OCI-LY7 (cell line): Measurements from ENCODE around the gene CAPN5. TPM values are rescaled to one million over a fixed set of nuclear protein-coding genes. Genes with fewer than 3 reads are reported as not detected.

Experiments used
- BruUV-seq: library from RNA; stranded (reverse); fragments of 400-500 nt; replicated peaks from 2 replicates; lab custom pipeline; 2021; lab: Mats Ljungman, UMichigan
- CTCF ChIA-PET: fragments of 300-600 bp; sonication (Branson Sonifier 250); formaldehyde crosslinking; loops from one replicate; lab custom pipeline; 2022; ENCODE audit warnings: antibody characterized with exemption; ENCODE audit not compliant: unreplicated experiment; lab: Charles Lee
- POLR2A ChIA-PET: fragments of 300-600 bp; sonication (Branson Sonifier 250); formaldehyde crosslinking; loops from one replicate; lab custom pipeline; 2022; ENCODE audit warnings: antibody characterized with exemption; lab: Charles Lee
- DNase-seq: peaks from one replicate; pipeline ENCODE4 v3.0.0-alpha.2; 2015; ENCODE audit warnings: low spot score
- H2AFZ ChIP-seq: fragments of 200-600 bp; sonication (generic), shearing (Covaris generic); 2 replicates; pipeline ENCODE4 v1.6.1; 2014; ENCODE audit warnings: mild to moderate bottlenecking, antibody characterized with exemption, low read length, moderate library complexity
- H3K27ac ChIP-seq: fragments of 200-600 bp; sonication (generic); 2 replicates; pipeline ENCODE4 v1.5.1; 2014; ENCODE audit warnings: mixed run types, low read depth, mild to moderate bottlenecking, moderate library complexity, low read length, inconsistent platforms; ENCODE audit not compliant: poor library complexity, severe bottlenecking
- H3K36me3 ChIP-seq: fragments of 200-600 bp; sonication (generic); 2 replicates; pipeline ENCODE4 v1.6.1; 2014; ENCODE audit warnings: mild to moderate bottlenecking, antibody characterized with exemption, low read length, moderate library complexity, mixed read lengths; ENCODE audit not compliant: insufficient read depth
- H3K4me1 ChIP-seq: fragments of 200-600 bp; sonication (generic); 2 replicates; pipeline ENCODE4 v1.5.1; 2014; ENCODE audit warnings: mild to moderate bottlenecking, low read length; ENCODE audit not compliant: insufficient read depth, poor library complexity, severe bottlenecking
- H3K4me2 ChIP-seq: fragments of 200-600 bp; sonication (generic); 2 replicates; pipeline ENCODE4 v1.6.1; 2014; ENCODE audit warnings: mild to moderate bottlenecking, low read length
- H3K4me3 ChIP-seq: fragments of 200-600 bp; sonication (generic); 2 replicates; pipeline ENCODE4 v1.5.1; 2014; ENCODE audit warnings: mild to moderate bottlenecking, low read depth, low read length; ENCODE audit not compliant: poor library complexity, severe bottlenecking
- H3K79me2 ChIP-seq: fragments of 200-600 bp; sonication (generic); 2 replicates; pipeline ENCODE4 v1.6.1; 2016; ENCODE audit warnings: low read depth, mild to moderate bottlenecking, low read length, moderate library complexity, mixed read lengths; ENCODE audit not compliant: insufficient read depth
- H3K9me2 ChIP-seq: fragments of 200-600 bp; sonication (generic); 2 replicates; pipeline ENCODE4 v1.6.1; 2016; ENCODE audit warnings: mild to moderate bottlenecking, low read length, mixed read lengths; ENCODE audit not compliant: insufficient read depth
- H3K9me3 ChIP-seq: fragments of 200-600 bp; sonication (generic); 2 replicates; pipeline ENCODE4 v1.6.1; 2014; ENCODE audit warnings: mild to moderate bottlenecking, mixed run types, low read length, mixed read lengths
- H4K20me1 ChIP-seq: fragments of 200-600 bp; sonication (generic); 2 replicates; pipeline ENCODE4 v1.6.1; 2014; ENCODE audit warnings: mild to moderate bottlenecking, antibody characterized with exemption, low read length, moderate library complexity, mixed read lengths; ENCODE audit not compliant: insufficient read depth
- CTCF ChIP-seq: fragments of 200-600 bp; sonication (generic); conservative IDR thresholded peaks from 2 replicates; pipeline ENCODE4 v1.5.1; 2014; ENCODE audit warnings: mild to moderate bottlenecking, antibody characterized with exemption, low read length, moderate library complexity, mixed read lengths
- EZH2phosphoT487 ChIP-seq: fragments of 200-600 bp; sonication (generic); IDR thresholded peaks from 2 replicates; pipeline ENCODE4 v1.6.1; 2018; ENCODE audit warnings: low read depth, borderline replicate concordance, mild to moderate bottlenecking, mixed run types, antibody characterized with exemption, low read length, moderate library complexity, mixed read lengths
- intact Hi-C: fragments of 100-400 bp; cut with micrococcal nuclease; formaldehyde crosslinking; loops from one replicate; pipeline ENCODE4 v1.10.0; 2022; ENCODE audit not compliant: unreplicated experiment
- total RNA-seq, 2 experiments: library from RNA; depleted of rRNA in 1 of 2; stranded (reverse); fragments of >200 nt in 1 of 2; shearing (Covaris generic) in 1 of 2; gene quantifications; 2 replicates each; pipeline ENCODE4 v1.2.3, GENCODE V29; 2014 to 2022

The CAPN5 gene
- total RNA-seq, 2 experiments from 2014 or later = 1.4 to 1.5 TPM

GRCh38 chr11:77121096-77121640 is 54.4 kb downstream of the CAPN5 start:
- CTCF ChIA-PET = no interaction called here
- BruUV-seq = no TSS peak
- intact Hi-C loops = no loop called here

DNA sequence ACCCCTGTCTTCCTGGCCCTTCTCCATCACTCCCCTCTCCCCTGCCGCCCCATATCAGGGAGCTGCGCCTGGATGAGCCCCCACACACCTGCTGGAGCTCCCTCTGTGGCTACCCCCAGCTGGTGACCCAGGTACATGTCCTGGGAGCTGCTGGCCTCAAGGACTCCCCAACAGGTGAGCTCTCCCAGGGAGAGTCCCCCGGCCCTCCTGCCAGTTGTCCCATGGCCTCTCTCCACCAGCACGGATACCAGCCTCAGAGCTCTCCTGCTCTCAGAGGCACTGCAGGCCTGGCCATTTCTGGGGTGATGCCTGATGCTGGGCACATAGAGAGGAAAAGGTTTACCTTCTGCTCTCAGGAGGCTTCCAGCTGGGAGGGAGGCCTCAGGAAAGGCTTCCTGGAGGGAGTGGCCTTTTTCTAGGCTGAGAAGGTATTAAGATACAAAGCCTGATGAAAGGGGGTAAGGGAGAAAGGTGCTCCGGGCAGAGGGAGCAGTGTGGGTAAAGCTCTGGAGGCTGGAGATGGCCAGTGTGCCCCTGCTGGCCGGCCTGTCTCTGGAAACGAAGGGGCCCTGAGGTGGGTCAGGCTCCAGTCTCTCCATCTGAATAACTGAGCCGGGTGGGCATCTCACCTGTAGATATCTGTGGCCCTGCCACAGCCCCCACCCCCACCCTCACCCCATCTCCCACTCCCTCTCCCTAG is 55.3 kb downstream of the CAPN5 start:
- BruUV-seq = no TSS peak

More at GRCh38 chr11:77121096-77121640, 54.4 kb downstream of the CAPN5 start:
- H3K27ac ChIP-seq = no peak overlapping the region
- DNase-seq = no peak
- no peaks in the 10 kb centered on the region for H3K9me3 ChIP-seq
- TF ChIP-seq CTCF = no peak
- no peak for TF ChIP-seq EZH2phosphoT487
- no peaks in the 10 kb centered on the region for H3K79me2 ChIP-seq
- no peaks in the 10 kb centered on the region for H3K4me1 ChIP-seq
- no peak overlapping the region for H3K4me2 ChIP-seq
- no peak overlapping the region for H3K4me3 ChIP-seq
- H2AFZ ChIP-seq = no peak overlapping the region
- no peaks in the 10 kb centered on the region for H3K9me2 ChIP-seq
- POLR2A ChIA-PET = no interaction called here
- no peaks in the 10 kb centered on the region for H3K36me3 ChIP-seq
- no peaks in the 10 kb centered on the region for H4K20me1 ChIP-seq

More for the DNA sequence above, 55.3 kb downstream of the CAPN5 start:
- Histone ChIP-seq H3K27ac (no peak overlapping the region), H3K36me3 (no peaks in the 10 kb centered on the region), H3K9me2 (no peaks in the 10 kb centered on the region), H2AFZ (no peak overlapping the region), H3K4me1 (no peaks in the 10 kb centered on the region), H3K4me2 (no peak overlapping the region), H3K4me3 (no peak overlapping the region), H3K9me3 (no peaks in the 10 kb centered on the region), H4K20me1 (no peaks in the 10 kb centered on the region), H3K79me2 (no peaks in the 10 kb centered on the region)
- TF ChIP-seq EZH2phosphoT487 (no peak), CTCF (no peak)
- ChIA-PET POLR2A (no interaction called here), CTCF (no interaction called here)
- no peak for DNase-seq
- intact Hi-C loops = no loop called here
